Lower leg skin (tissue), 4 donors: ENCODE measurements around the gene CCZ1B. TPM values are rescaled to one million over a fixed set of nuclear protein-coding genes. Genes with fewer than 3 reads are reported as not detected.
A peak's percentile ranks its signal among the peaks of the same experiment; 100 is the strongest.
"Not testable (repeated sequence)": the region's sequence is repeated elsewhere in the genome, so short reads cannot be mapped to it uniquely, and the experiment has no call there.

Source experiments
- DNase-seq, 2 donors: peaks; one replicate each; pipeline ENCODE4 v3.0.0-alpha.2; 2019; ENCODE audit warnings: low spot score in 2 of 2
- H3K4me3 ChIP-seq: fragments of 200-600 bp; sonication (generic); 2 replicates; pipeline ENCODE4 v1.5.1; 2017; ENCODE audit warnings: mild to moderate bottlenecking, low read depth; ENCODE audit not compliant: poor library complexity, severe bottlenecking
- POLR2A ChIP-seq, 2 donors: fragments of 450-650 bp; IDR thresholded peaks; one replicate each; pipeline ENCODE4 v1.6.1; 2016 to 2017; ENCODE audit warnings: antibody characterized with exemption in 2 of 2, mild to moderate bottlenecking in 1 of 2, moderate library complexity in 1 of 2
- WGBS, 2 donors: methylation state at CpG; one replicate each; pipeline ENCODE4 v1.1.5; 2018; 5-methylcytosine and 5-hydroxymethylcytosine counted together
- intact Hi-C: fragments of 100-400 bp; cut with DNase I; formaldehyde crosslinking; loops from one replicate; pipeline ENCODE4 v1.15.0; 2023; ENCODE audit warnings: low total_unique reads
- total RNA-seq, 4 donors: library from RNA; depleted of rRNA; stranded (reverse); fragments of >200 nt; gene quantifications; one replicate each; pipeline ENCODE4 v1.1.0, GENCODE V29; 2016
- TF ChIP-seq, protein P1 (sequence below), 3 donors: fragments of 450-650 bp; IDR thresholded peaks; one replicate each; pipeline ENCODE4 v1.5.1; 2016; ENCODE audit warnings: antibody characterized with exemption in 3 of 3, mild to moderate bottlenecking in 3 of 3, moderate library complexity in 2 of 3

The CCZ1B gene
- total RNA-seq, 4 donors from 2014 or later, result 20.0 to 84.7 (median 27.3) TPM

DNA sequence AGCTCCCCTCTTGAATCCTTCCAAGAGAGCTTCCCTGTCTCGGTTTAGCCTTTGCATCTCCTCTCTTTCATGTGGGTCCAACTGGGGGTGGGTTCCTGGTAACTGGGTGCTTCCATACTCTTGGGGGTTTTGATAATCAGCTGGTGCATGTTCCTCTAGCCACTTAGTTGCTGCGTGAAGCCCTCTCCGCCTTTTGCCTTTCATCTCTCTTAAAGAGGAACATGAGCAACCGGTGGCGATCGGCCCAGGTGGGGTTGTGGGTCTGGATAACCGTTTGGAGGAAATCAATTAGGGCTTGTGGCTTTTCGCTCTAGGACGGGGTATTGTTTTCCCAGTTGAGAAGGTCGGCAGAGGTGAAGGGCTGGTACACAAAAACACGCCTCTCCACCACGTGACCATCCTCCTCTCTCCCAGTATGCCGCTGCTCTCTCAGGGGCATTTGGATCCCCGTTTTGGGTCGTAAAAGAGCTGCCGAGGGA, 19.9 kb upstream of the CCZ1B start:
- intact Hi-C loops, result loop anchor here (10.0 kb wide), 1 partner anchor 1229 kb away; no protein-coding TSS in a partner anchor
- 64 to 79% methylated on average over 16 of the region's 16 CpGs for WGBS, 2 donors
- peak in 1 of 2 donors; percentile 80 for DNase-seq
- not testable (repeated sequence) for H3K4me3 ChIP-seq

DNA sequence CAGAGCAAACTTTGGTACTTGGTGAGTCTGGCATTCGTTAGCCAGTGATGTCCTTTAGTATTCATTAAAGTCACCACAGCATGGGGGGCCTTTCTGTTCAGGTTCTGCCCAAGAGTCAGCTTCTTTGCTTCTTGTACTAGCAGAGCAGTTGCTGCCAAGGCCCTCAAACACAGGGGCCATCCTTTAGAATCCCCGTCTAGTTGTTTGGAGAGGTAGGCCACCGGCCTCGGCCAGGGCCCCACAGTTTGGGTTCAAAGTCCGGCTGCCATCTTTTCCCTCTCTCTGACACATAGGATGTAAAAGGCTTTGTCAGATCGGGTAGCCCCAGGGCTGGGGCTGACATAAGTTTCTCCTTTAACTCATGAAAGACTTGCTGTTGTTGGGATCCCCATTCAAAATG, 17.6 kb upstream of the CCZ1B start:
- WGBS, 2 donors, result 74 to 81% methylated on average over 6 of the region's 6 CpGs
- intact Hi-C loops, result loop anchor here (10.0 kb wide), 1 partner anchor 1231 kb away; no protein-coding TSS in a partner anchor
- not testable (repeated sequence) for H3K4me3 ChIP-seq
- peak in 1 of 2 donors; percentile 34 for DNase-seq

DNA sequence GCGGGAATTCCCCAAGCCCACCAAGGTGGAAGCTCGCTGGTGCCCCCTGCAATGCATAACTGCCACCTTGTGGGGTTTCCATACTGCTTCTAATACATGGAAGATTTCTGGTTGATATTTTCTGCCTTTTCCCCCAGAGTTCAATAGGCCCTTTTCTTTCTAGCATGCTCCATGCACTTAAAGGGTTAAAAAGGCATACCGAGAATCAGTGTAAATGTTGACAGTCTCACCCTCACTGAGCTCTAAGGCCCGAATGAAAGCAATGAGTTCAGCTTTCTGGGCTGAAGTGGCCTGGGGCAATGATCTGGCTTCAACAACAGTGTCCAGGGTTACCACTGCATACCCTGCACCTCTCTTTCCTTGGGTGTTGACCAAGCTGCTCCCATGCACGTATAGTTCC, 17.0 kb upstream of the CCZ1B start:
- WGBS, 2 donors, result 20 to 21% methylated on average over 5 of the region's 5 CpGs
- DNase-seq, result peak in 1 of 2 donors; percentile 15
- not testable (repeated sequence) for H3K4me3 ChIP-seq
- intact Hi-C loops, result loop anchor here (10.0 kb wide), 1 partner anchor 1232 kb away; no protein-coding TSS in a partner anchor

DNA sequence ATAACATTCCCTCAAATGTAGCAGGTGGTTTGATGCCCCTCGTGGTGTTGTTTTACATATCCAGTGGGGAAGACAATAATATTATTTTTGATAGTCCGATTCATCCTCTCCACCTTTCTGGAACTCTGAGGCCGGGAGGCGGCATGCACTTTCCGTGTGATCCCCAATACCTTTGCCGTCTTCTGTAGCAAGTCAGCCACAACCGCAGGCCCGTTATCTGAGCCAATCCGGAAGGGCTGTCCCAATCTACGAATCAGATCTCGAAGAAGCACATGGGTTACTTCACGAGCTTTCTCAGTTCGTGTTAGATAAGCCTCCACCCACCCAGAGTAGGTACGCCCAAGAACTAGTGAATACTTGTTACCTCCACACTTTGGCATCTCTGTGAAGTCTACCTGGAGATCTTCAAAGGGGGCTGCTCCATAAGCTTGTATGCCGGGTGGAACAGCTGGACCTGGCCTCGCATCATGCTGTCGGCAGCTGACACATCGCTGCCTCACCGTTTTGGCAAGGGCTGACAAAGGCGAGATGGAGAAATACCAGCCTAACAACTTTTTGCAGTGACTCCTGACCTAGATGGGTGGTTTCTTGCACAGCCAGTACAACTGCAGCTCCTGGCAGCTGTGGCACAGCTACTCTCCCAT, 16.3 kb upstream of the CCZ1B start:
- 43 to 50% methylated on average over 20 of the region's 20 CpGs for WGBS, 2 donors
- intact Hi-C loops, result loop anchor here (10.0 kb wide), 1 partner anchor 1232 kb away; no protein-coding TSS in a partner anchor
- not testable (repeated sequence) for H3K4me3 ChIP-seq
- peak; percentile 24 to 82 for DNase-seq

DNA sequence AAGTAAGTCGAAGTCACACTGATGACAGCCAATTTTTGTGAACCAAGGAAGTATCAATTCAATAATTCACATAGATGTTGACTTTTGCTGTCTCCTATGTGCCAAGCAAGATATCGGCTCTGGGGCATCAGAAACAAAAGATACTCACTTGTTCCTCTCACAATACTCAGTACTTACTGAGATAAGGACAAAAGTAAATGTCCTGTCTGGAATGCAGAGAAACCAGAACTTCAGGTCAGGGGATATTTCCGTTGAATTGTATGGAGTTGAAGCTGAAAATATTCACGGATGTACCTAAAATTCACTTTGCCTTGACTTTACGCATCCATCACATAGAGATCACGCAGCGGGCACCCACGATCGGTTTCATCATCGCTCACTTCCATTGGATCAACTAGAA, 11.0 kb upstream of the CCZ1B start:
- H3K4me3 ChIP-seq, intact Hi-C loops, DNase-seq: not testable (repeated sequence)
- WGBS, 2 donors, result 86 to 89% methylated on average over 10 of the region's 10 CpGs

DNA sequence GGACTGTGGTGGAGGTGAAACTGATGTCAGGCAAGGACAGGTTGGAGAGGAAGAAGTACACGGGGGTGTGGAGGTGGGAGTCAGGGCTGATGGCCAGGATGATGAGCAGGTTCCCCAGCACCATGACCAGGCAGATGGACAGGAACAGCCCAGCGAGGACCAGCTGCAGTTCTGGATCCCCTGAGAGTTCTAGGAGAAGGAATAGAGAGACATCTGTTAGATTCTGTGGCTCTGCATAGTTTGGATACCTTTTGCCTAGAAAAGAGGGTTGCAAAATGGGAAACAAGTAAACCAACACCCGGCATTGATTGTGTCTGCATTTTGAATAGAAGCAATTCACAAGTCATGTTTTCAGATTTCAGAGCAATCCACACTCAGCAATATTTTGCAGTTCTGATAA, 9.4 kb upstream of the CCZ1B start:
- WGBS, 2 donors, result 55 to 73% methylated on average over 3 of the region's 3 CpGs
- DNase-seq, H3K4me3 ChIP-seq, intact Hi-C loops: not testable (repeated sequence)

DNA sequence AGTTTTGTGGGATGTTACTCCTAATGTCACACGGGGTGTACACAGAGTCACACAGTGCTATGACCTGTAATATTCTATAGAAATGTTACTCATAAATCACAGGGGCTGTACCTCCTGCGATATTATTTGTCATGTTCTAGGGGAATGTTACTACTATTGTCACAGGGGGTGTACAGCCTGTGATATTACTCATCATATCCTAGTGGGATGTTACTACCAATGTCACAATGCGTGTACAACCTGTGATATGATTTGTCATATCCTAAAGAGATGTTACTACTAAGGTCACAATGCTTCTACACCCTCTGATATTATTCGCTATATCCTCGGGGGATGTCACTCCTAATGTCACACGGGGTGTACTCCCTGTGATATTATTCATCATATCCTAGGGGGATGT, 7.6 kb upstream of the CCZ1B start:
- DNase-seq, result no peak
- H3K4me3 ChIP-seq, result no peak overlapping the region
- TF ChIP-seq POLR2A (IDR thresholded peaks at IDR 0.05), result no peak
- TF ChIP-seq, protein P1, sequence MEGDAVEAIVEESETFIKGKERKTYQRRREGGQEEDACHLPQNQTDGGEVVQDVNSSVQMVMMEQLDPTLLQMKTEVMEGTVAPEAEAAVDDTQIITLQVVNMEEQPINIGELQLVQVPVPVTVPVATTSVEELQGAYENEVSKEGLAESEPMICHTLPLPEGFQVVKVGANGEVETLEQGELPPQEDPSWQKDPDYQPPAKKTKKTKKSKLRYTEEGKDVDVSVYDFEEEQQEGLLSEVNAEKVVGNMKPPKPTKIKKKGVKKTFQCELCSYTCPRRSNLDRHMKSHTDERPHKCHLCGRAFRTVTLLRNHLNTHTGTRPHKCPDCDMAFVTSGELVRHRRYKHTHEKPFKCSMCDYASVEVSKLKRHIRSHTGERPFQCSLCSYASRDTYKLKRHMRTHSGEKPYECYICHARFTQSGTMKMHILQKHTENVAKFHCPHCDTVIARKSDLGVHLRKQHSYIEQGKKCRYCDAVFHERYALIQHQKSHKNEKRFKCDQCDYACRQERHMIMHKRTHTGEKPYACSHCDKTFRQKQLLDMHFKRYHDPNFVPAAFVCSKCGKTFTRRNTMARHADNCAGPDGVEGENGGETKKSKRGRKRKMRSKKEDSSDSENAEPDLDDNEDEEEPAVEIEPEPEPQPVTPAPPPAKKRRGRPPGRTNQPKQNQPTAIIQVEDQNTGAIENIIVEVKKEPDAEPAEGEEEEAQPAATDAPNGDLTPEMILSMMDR (IDR thresholded peaks at IDR 0.05), result no peak
- intact Hi-C loops, result no loop called here
- 79 to 86% methylated on average over 6 of the region's 6 CpGs for WGBS, 2 donors

DNA sequence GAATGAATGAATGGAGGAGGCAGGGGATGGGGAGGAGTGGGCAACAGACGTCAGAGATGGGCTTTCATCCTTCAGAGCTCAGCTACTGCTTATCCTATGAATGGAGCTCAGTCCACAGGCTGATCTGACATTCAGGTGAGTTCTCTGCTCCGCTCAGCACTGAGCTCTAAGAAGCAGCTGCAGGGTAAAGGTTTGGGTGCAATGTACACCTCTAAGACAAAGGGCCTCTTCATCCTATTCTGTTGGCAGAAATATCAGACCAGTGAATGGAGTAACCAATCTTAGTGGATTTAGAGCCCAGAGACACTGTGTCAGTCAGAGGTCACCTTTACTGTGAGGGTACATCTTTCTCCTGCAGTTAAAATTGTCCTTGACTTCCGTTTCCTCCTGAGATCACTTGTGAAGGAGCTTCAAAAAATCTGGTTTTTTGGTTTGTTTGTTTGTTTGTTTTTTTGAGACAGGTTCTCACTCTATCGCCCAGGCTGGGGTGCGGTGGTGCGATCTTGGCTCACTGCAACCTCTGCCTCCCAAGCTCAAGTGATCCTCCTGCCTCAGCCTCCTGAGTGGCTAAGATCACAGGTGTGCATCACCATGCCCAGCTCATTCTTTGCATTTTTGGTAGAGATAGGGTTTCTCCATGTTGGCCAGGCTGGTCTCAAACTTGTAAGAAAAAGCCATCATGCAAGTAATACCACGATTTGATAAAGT, 5.1 kb upstream of the CCZ1B start:
- TF ChIP-seq, protein P1 (IDR thresholded peaks at IDR 0.05), result no peak
- no peak for TF ChIP-seq POLR2A (IDR thresholded peaks at IDR 0.05)
- DNase-seq, result no peak
- intact Hi-C loops, result no loop called here
- WGBS, 2 donors, result 81 to 82% methylated on average over 7 of the region's 7 CpGs
- no peak overlapping the region for H3K4me3 ChIP-seq

DNA sequence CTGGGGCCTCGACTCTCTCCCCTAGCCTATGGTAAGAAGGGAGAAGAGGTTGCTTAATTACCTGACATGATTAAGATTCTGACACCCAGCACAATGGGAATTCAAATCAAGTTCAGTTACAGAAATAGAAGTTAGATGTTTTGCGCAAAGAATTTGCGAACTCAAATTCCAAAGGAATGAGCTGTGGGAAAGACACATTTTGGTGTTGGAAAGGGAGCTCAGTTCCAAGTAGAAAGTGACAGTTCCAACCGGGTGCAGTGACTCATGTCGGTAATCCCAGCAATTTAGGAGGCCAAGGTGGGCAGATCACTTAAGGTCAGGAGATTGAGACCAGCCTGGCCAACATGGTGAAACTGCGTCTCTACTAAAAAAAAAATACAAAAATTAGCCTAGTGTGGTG, 4.0 kb upstream of the CCZ1B start:
- H3K4me3 ChIP-seq, DNase-seq, intact Hi-C loops: not testable (repeated sequence)
- WGBS, 2 donors, result 87 to 88% methylated on average over 6 of the region's 6 CpGs

DNA sequence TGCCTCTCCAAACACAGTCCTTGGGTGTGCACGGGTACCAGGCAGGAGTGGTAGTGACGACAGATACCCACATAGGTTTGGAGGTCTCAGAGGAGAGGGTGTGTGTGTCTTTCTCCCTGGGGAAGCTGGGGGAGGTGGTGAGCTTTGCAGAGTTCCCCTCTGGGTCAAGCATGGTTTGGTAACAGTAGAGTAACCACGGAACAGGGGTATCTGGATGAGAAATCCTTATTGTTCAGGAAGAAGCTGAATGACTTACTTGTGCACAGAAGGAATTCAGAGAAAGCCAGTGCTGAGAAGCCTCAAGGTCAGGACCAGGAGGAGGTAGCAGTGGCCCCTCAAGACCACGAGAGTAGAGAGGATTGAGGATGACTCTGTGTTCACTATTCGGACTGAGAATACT, 3.5 kb upstream of the CCZ1B start:
- DNase-seq, intact Hi-C loops, H3K4me3 ChIP-seq: not testable (repeated sequence)
- WGBS, 2 donors, result 76% methylated on average over 5 of the region's 5 CpGs

DNA sequence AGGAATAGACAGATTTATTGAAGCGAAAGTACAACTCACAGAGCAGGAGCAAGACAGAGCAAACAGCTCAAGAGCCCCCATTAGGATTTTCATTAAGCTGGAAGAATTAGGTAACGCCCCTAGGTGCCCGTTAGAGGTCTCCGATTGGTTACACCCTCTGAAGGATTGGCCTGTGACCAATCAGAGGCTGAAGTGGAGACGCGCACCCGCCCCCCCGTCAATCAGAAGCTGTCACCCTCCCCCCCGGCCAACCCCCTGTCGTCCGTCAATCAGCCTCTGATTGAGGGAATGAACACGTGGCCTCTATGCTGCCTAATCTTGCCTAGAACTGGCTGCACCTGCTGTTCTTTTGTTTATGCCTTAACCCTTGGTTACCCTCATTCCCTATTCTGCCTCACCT, 1.1 kb upstream of the CCZ1B start:
- intact Hi-C loops, DNase-seq, H3K4me3 ChIP-seq: not testable (repeated sequence)
- WGBS, 2 donors, result 66 to 78% methylated on average over 12 of the region's 12 CpGs

DNA sequence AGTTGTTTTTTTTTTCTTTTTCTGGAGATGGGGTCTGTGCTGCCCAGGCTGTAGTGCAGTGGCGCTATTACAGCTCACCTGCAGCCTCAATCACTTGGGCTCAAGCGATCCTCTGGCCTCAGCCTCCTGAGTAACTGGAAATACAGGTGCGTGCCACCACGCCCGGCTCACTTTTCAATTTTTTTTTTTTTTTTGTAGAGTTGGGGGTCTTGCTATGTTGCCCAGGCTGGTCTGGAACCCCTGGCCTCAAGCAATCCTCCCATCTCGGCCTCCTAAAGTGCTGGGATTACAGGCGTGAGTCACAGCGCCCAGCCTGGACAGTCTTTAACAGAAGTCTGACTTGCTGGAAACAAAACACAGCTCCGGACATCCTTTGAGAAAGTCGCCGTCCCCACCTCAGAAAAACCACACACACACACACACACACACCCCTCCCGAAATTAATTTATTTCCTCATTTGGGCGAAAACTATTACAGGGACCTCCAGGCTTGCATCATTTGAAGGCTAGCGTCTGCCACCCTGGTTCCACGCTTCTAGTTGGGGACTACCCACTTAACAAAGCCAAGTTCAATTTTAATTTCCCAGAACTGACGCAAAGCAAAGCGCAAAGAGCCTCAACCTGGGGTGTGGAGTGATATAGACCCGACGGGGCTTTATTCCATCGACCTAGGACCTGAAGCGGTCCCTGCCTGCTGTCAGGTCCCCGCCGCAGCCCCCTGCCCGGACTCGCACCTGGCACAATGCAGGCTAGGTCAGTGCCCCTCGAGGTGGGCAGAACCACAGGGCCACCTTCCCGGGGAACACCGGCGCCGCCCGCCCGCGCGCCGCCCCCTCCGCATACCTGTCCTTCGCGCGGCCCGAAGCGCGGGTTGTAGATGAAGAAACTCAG, 594 bp downstream of the CCZ1B start:
- 35% methylated on average over 11 of the region's 42 CpGs for WGBS, 2 donors
- intact Hi-C loops, DNase-seq, H3K4me3 ChIP-seq: not testable (repeated sequence)
